Endothelial cell (in vitro differentiated cells): ENCODE measurements around the gene DOCK4. TPM values are rescaled to one million over a fixed set of nuclear protein-coding genes. Genes with fewer than 3 reads are reported as not detected.

Experiments used
- DNase-seq: peaks from one replicate; pipeline ENCODE4 v3.0.0; 2021; ENCODE audit warnings: low spot score
- H3K27ac Mint-ChIP-seq: one replicate; pipeline ENCODE4 v1.8.0; 2021; ENCODE audit warnings: mixed read lengths, inconsistent platforms; ENCODE audit not compliant: unreplicated experiment
- H3K27me3 Mint-ChIP-seq: one replicate; pipeline ENCODE4 v1.8.0; 2021; ENCODE audit warnings: mild to moderate bottlenecking, moderate library complexity, mixed read lengths, inconsistent platforms; ENCODE audit not compliant: unreplicated experiment
- H3K36me3 Mint-ChIP-seq: one replicate; pipeline ENCODE4 v1.8.0; 2021; ENCODE audit warnings: mild to moderate bottlenecking, low read depth, mixed read lengths, inconsistent platforms; ENCODE audit not compliant: unreplicated experiment
- H3K4me1 Mint-ChIP-seq: one replicate; pipeline ENCODE4 v1.8.0; 2021; ENCODE audit warnings: mild to moderate bottlenecking, mixed read lengths, inconsistent platforms; ENCODE audit not compliant: unreplicated experiment
- H3K4me3 Mint-ChIP-seq: one replicate; pipeline ENCODE4 v1.8.0; 2021; ENCODE audit warnings: mild to moderate bottlenecking, mixed read lengths, inconsistent platforms; ENCODE audit not compliant: unreplicated experiment
- H3K9me3 Mint-ChIP-seq: one replicate; pipeline ENCODE4 v1.8.0; 2021; ENCODE audit warnings: mixed read lengths, inconsistent platforms; ENCODE audit not compliant: unreplicated experiment
- total RNA-seq: library from RNA; stranded (reverse); fragmentation: NEBNext Ultra II Directional; extraction: Animal tissue kit (Norgen Biotek cat#: 25700); gene quantifications from one replicate; pipeline ENCODE4 v1.2.1, GENCODE V29; 2021; ENCODE audit not compliant: unreplicated experiment
- TF ChIP-seq, protein P1 (sequence below): fragments of 200-600 bp; sonication (generic); IDR thresholded peaks from one replicate; pipeline ENCODE4 v1.5.0; 2021; ENCODE audit warnings: antibody characterized with exemption; ENCODE audit not compliant: unreplicated experiment

Gene DOCK4
- total RNA-seq, 1 donor from 2014 or later = 99.2 TPM

DNA sequence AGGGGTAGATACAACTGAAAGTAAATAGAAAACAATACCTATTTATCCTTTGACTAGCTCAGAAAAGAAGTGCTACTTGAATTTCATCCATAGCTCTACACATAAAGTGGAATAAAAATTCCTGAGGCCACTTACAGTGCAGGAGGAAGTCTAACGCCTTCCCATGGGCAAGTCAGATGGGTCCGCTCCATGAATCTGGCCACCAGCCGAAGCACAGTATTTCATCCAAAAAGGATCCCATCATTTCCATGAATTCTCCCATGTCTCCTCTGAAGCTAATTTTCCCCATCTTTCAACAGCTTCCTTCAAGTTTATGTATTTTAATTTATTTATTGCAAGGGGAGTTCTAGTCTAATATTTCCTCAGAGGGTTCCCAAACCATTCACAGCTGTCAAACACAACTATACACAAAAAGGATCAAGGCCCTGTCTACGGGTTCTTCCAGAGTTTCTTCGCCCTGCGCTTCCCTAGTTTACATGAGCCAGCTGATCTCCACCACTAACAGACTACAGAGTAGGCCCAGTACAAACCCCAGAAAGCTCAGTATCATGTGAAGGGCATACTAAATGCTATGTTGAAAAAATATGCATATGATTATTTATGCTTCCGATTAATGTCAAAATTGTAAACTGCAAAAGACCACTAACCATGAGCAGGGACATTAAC lies 184.7 kb downstream of the DOCK4 start:
- Mint-ChIP-seq H3K4me3 (no peak overlapping the region), H3K27me3 (no peaks in the 10 kb centered on the region), H3K36me3 (peaks cover 8% of the 10 kb centered on the region), H3K4me1 (peaks cover 36% of the 10 kb centered on the region), H3K9me3 (no peaks in the 10 kb centered on the region), H3K27ac (no peak overlapping the region)
- TF ChIP-seq, protein P1, sequence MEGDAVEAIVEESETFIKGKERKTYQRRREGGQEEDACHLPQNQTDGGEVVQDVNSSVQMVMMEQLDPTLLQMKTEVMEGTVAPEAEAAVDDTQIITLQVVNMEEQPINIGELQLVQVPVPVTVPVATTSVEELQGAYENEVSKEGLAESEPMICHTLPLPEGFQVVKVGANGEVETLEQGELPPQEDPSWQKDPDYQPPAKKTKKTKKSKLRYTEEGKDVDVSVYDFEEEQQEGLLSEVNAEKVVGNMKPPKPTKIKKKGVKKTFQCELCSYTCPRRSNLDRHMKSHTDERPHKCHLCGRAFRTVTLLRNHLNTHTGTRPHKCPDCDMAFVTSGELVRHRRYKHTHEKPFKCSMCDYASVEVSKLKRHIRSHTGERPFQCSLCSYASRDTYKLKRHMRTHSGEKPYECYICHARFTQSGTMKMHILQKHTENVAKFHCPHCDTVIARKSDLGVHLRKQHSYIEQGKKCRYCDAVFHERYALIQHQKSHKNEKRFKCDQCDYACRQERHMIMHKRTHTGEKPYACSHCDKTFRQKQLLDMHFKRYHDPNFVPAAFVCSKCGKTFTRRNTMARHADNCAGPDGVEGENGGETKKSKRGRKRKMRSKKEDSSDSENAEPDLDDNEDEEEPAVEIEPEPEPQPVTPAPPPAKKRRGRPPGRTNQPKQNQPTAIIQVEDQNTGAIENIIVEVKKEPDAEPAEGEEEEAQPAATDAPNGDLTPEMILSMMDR = no peak
- no peak for DNase-seq

DNA sequence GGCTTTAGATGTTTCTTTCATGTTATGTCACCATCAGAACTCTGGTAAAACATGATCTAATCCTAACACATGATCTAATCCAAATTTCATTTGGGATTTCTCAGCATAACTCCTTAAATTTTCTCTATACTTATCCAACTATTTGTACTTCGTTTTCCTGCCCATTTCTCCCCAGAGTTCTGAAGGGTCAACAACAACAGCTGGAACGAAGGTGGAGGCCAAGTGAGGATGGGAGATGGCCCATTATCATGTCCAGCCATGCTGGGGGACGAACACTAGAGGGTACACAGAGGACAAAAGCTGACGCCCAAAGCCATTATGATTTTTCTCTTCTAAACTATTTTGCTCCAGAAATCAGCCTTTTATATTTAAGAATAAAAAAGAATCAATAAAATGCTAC lies 185.4 kb downstream of the DOCK4 start:
- no peak for DNase-seq
- Mint-ChIP-seq H3K27me3 (no peaks in the 10 kb centered on the region), H3K4me3 (no peak overlapping the region), H3K36me3 (peaks cover 6% of the 10 kb centered on the region), H3K9me3 (no peaks in the 10 kb centered on the region), H3K27ac (peak overlapping the region; percentile 67), H3K4me1 (peaks cover 30% of the 10 kb centered on the region)
- TF ChIP-seq, protein P1 = no peak

DNA sequence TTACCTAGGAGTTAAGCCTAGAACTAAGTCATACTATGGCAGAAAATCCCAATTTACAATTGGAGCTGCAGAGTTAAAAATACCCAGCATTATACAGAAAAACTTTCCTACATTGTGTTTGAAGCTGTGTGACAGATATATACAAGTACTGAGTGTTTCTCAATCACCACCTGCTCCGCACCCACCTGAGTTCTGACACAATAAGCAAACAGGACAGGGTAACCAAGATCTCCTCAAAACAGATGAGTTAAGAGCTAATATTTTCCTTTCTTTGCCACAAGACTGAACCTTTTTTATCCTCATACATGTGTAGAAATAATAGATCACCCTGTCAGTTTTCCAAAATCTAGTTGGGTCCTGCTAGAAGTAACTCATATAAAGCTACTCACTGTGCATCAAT lies 186.3 kb downstream of the DOCK4 start:
- no peaks in the 10 kb centered on the region for H3K9me3 Mint-ChIP-seq
- no peak overlapping the region for H3K4me3 Mint-ChIP-seq

DNA sequence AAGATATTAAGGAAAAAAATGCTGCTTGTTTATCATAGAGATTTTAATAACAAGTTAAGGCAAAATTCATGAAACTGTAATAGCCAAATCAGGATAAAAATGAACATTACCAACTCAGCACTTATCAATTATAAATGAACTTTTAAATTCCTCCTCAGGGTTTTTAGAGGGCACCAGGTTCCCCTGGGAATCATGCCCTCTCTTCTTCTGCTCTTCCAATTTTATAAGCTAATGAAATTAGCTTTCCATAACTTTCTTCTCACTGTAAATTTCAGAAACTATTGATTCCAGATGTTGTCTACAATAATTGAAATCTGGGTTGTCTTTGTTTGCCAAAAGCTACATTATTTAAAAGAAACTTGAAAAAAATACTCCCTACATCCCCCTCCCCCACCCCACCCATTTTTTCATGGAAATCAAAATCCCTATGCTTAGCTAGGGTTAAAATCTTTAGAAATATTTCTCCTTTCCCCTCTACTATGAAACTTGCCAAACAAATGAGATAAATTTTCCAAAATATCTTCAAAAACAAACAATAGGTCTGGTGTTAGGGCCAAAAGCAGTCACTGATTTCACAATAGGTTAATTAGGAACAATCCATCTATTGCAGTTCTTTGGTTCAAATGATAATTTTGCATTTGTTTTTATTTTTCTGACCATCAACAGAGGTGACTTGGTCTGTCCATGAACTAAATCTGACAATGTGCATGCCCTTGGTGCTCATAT lies 187.7 kb downstream of the DOCK4 start:
- no peak for DNase-seq
- Mint-ChIP-seq H3K4me1 (peaks cover 18% of the 10 kb centered on the region), H3K4me3 (no peak overlapping the region), H3K27me3 (peaks cover 2% of the 10 kb centered on the region), H3K27ac (no peak overlapping the region), H3K36me3 (peaks cover 4% of the 10 kb centered on the region), H3K9me3 (no peaks in the 10 kb centered on the region)
- TF ChIP-seq, protein P1 = no peak

More for the DNA sequence above, 186.3 kb downstream of the DOCK4 start:
- no peaks in the 10 kb centered on the region for H3K36me3 Mint-ChIP-seq
- TF ChIP-seq, protein P1 = no peak
- no peaks in the 10 kb centered on the region for H3K27me3 Mint-ChIP-seq
- peaks cover 23% of the 10 kb centered on the region for H3K4me1 Mint-ChIP-seq
- DNase-seq = no peak
- H3K27ac Mint-ChIP-seq = no peak overlapping the region

DNA sequence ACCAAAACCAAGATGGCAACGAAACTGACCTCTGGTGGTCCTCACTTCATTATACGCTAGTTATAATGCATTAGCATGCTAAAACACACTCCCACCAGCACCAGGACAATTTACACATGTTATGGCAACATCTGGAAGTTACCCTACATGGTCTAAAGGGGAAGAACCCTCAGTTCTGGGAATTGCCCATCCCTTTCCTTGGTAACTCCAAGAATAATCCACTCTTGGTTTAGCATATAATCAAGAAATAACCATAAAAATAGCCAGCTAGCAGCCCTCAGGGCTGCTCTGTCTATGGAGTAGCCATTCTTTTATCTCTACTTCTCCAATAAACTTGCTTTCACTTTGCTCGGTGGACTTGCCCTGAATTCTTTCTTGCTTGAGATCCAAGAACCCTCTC lies 191.1 kb downstream of the DOCK4 start:
- no peak for DNase-seq
- no peak overlapping the region for H3K27ac Mint-ChIP-seq
- H3K36me3 Mint-ChIP-seq = peaks cover 4% of the 10 kb centered on the region
- peaks cover 27% of the 10 kb centered on the region for H3K4me1 Mint-ChIP-seq
- peaks cover 2% of the 10 kb centered on the region for H3K27me3 Mint-ChIP-seq
- H3K9me3 Mint-ChIP-seq = no peaks in the 10 kb centered on the region
- TF ChIP-seq, protein P1 = no peak
- H3K4me3 Mint-ChIP-seq = no peak overlapping the region
